Upper lobe of left lung (tissue), 4 donors: ENCODE measurements around the gene SGCD.

Source experiments
- POLR2A ChIP-seq, 4 donors: fragments of 450-650 bp; IDR thresholded peaks; one replicate each; pipeline ENCODE4 v1.5.1; 2016 to 2017; ENCODE audit warnings: antibody characterized with exemption in 4 of 4, mild to moderate bottlenecking in 2 of 4
- POLR2AphosphoS5 ChIP-seq, 2 donors: sonication (generic); formaldehyde crosslinking; IDR thresholded peaks; one replicate each; pipeline ENCODE4 v1.5.1; 2017; ENCODE audit warnings: antibody characterized with exemption in 2 of 2
- TF ChIP-seq, protein P1 (sequence below), 6 experiments: fragments of 450-650 bp in 4 of 6; fragments of 200-600 bp in 2 of 6; sonication (generic) in 2 of 6; IDR thresholded peaks; one replicate each; pipeline ENCODE4 v1.5.1; 2016 to 2019; ENCODE audit warnings: antibody characterized with exemption in 6 of 6

DNA sequence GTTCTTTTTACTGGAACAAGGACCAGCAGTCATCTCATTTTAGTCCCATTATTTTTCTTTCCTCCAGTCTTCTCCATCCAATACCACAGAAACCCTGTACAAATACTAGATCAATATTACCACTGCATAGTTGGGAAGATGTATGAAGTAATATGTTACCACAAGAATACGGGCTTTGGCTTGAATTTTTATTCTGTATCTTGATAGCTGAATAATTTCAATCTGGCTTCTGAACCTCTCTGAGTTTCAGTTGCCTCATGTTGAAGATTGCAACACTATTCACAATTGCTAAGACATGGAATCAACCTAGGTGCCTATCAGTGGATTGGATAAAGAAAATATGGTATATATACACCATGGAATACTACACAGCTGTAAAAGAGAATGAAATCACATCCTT, 82.9 kb downstream of the SGCD start:
- TF ChIP-seq, protein P1, sequence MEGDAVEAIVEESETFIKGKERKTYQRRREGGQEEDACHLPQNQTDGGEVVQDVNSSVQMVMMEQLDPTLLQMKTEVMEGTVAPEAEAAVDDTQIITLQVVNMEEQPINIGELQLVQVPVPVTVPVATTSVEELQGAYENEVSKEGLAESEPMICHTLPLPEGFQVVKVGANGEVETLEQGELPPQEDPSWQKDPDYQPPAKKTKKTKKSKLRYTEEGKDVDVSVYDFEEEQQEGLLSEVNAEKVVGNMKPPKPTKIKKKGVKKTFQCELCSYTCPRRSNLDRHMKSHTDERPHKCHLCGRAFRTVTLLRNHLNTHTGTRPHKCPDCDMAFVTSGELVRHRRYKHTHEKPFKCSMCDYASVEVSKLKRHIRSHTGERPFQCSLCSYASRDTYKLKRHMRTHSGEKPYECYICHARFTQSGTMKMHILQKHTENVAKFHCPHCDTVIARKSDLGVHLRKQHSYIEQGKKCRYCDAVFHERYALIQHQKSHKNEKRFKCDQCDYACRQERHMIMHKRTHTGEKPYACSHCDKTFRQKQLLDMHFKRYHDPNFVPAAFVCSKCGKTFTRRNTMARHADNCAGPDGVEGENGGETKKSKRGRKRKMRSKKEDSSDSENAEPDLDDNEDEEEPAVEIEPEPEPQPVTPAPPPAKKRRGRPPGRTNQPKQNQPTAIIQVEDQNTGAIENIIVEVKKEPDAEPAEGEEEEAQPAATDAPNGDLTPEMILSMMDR (IDR thresholded peaks at IDR 0.05), result no peak
- no peak for TF ChIP-seq POLR2A (IDR thresholded peaks at IDR 0.05)
- TF ChIP-seq POLR2AphosphoS5 (IDR thresholded peaks at IDR 0.05), result no peak
